ENCODE results near the gene P2RX6.

The P2RX6 gene

DNA sequence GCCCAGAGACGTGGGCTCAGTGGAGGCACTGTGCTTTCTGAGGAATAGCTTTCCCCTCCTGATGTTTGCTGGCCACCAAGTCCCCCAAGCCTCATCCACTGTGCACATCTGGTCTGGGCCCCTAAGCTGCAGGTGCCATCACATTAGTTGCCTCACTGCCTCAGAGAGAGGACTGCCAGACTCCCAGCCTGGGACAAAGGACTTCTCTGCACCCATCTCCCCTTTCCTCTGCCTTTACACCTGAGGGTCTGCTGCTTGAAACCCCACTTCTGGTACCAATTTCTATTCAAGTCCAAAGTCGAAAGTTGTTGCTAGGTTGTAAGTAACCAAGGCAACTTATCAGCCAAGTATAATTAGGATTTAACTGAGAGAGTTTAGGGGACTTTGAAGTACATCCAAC is 36.5 kb upstream of the P2RX6 start:
- TF ChIP-seq EZH2 (IDR thresholded peaks at IDR 0.05; ENCODE audit: borderline replicate concordance, low read depth, low read length, severe bottlenecking) (no peak), CTCF (IDR thresholded peaks at IDR 0.05; ENCODE audit: borderline replicate concordance, extremely low read depth, low read length, poor library complexity, severe bottlenecking) (no peak)
- Histone ChIP-seq H3K4me3 (ENCODE audit: low read depth in 1 of 2, low read length in 2 of 2) (no peak overlapping the region), H3K9me3 (ENCODE audit: insufficient read depth, low read length, severe bottlenecking) (peaks cover 5% of the 10 kb centered on the region), H4K20me1 (ENCODE audit: insufficient read depth, low read length) (no peaks in the 10 kb centered on the region; the same call in 1 of the 2 replicates), H3K36me3 (ENCODE audit: insufficient read depth, low read length) (peaks cover under 1% of the 10 kb centered on the region; the same call in 1 of the 2 replicates), H3K27me3 (ENCODE audit: insufficient read depth, low read length, poor library complexity) (no peaks in the 10 kb centered on the region), H2AFZ (ENCODE audit: low read depth, low read length) (no peak overlapping the region), H3K4me1 (ENCODE audit: insufficient read depth, low read length) (peaks cover 23% of the 10 kb centered on the region), H3K27ac (ENCODE audit: low read length) (no peak overlapping the region), H3K79me2 (ENCODE audit: insufficient read depth, low read length) (peaks cover 26% of the 10 kb centered on the region), H3K9ac (ENCODE audit: low read depth, low read length) (no peak overlapping the region), H3K4me2 (ENCODE audit: insufficient read depth, low read length) (no peak overlapping the region)
- DNase-seq = no peak
- ATAC-seq (ENCODE audit: insufficient read depth, low read depth) = no peak

GRCh38 chr22:20979243-20979809 is 35.6 kb upstream of the P2RX6 start:
- Histone ChIP-seq H2AFZ (ENCODE audit: low read depth, low read length) (no peak overlapping the region), H4K20me1 (ENCODE audit: insufficient read depth, low read length) (no peaks in the 10 kb centered on the region; the same call in 1 of the 2 replicates), H3K36me3 (ENCODE audit: insufficient read depth, low read length) (peaks cover 10% of the 10 kb centered on the region), H3K27me3 (ENCODE audit: insufficient read depth, low read length, poor library complexity) (no peaks in the 10 kb centered on the region), H3K27ac (ENCODE audit: low read length) (no peak overlapping the region), H3K4me1 (ENCODE audit: insufficient read depth, low read length) (peaks cover 30% of the 10 kb centered on the region), H3K9me3 (ENCODE audit: insufficient read depth, low read length, severe bottlenecking) (peaks cover 5% of the 10 kb centered on the region), H3K79me2 (ENCODE audit: insufficient read depth, low read length) (peaks cover 34% of the 10 kb centered on the region), H3K4me3 (ENCODE audit: low read depth in 1 of 2, low read length in 2 of 2) (no peak overlapping the region), H3K9ac (ENCODE audit: low read depth, low read length) (no peak overlapping the region), H3K4me2 (ENCODE audit: insufficient read depth, low read length) (no peak overlapping the region)
- TF ChIP-seq CTCF (IDR thresholded peaks at IDR 0.05; ENCODE audit: borderline replicate concordance, extremely low read depth, low read length, poor library complexity, severe bottlenecking) = no peak
- no peak for TF ChIP-seq EZH2 (IDR thresholded peaks at IDR 0.05; ENCODE audit: borderline replicate concordance, low read depth, low read length, severe bottlenecking)
- ATAC-seq (ENCODE audit: insufficient read depth, low read depth) = no peak
- no peak for DNase-seq

DNA sequence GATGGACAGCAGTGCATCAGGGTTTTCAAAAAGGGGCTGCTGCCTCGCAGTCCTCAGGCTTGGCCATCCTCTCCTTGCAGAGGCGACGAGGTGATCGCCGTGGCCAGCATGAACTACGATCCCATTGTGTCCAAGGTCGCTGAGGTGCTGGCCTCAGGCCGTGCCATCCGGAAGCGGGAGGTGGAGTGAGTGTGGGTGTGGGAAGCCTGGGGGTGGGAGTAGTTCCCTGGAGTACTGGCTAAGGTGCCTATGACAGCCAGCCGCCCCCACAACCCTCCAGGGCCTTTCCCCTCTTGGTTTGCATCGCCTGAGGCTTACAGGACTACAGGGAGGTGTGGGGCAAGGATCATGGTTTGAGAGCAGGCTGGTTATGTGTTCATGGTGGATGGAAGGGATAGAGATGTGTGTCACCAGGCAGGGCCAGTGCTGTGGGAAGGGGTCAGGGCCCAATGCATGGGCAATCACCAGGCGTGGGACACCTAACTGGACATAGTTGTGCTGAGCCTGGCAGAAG is 35.0 kb upstream of the P2RX6 start:
- no peak overlapping the region for H3K27ac ChIP-seq (ENCODE audit: low read length)
- H3K4me3 ChIP-seq (ENCODE audit: low read depth in 1 of 2, low read length in 2 of 2) = no peak overlapping the region
- H2AFZ ChIP-seq (ENCODE audit: low read depth, low read length) = no peak overlapping the region
- ATAC-seq (ENCODE audit: insufficient read depth, low read depth) (no peak), DNase-seq (no peak)
- H3K36me3 ChIP-seq (ENCODE audit: insufficient read depth, low read length) = peaks cover 14% of the 10 kb centered on the region
- TF ChIP-seq EZH2 (IDR thresholded peaks at IDR 0.05; ENCODE audit: borderline replicate concordance, low read depth, low read length, severe bottlenecking) = no peak
- no peaks in the 10 kb centered on the region; the same call in 1 of the 2 replicates for H4K20me1 ChIP-seq (ENCODE audit: insufficient read depth, low read length)
- H3K27me3 ChIP-seq (ENCODE audit: insufficient read depth, low read length, poor library complexity) = no peaks in the 10 kb centered on the region
- no peak overlapping the region for H3K4me2 ChIP-seq (ENCODE audit: insufficient read depth, low read length)
- peaks cover 30% of the 10 kb centered on the region for H3K4me1 ChIP-seq (ENCODE audit: insufficient read depth, low read length)
- H3K79me2 ChIP-seq (ENCODE audit: insufficient read depth, low read length) = peaks cover 34% of the 10 kb centered on the region
- peaks cover 5% of the 10 kb centered on the region for H3K9me3 ChIP-seq (ENCODE audit: insufficient read depth, low read length, severe bottlenecking)
- H3K9ac ChIP-seq (ENCODE audit: low read depth, low read length) = no peak overlapping the region

GRCh38 chr22:20980523-20980922 is 34.4 kb upstream of the P2RX6 start:
- peak overlapping the region; percentile 88; the same call in 1 of the 2 replicates for H3K9ac ChIP-seq (ENCODE audit: low read depth, low read length)
- peak overlapping the region; percentile 92 for H3K4me2 ChIP-seq (ENCODE audit: insufficient read depth, low read length)
- TF ChIP-seq CTCF (IDR thresholded peaks at IDR 0.05; ENCODE audit: borderline replicate concordance, extremely low read depth, low read length, poor library complexity, severe bottlenecking) (no peak), EZH2 (IDR thresholded peaks at IDR 0.05; ENCODE audit: borderline replicate concordance, low read depth, low read length, severe bottlenecking) (no peak)
- H3K36me3 ChIP-seq (ENCODE audit: insufficient read depth, low read length) = peaks cover 17% of the 10 kb centered on the region
- peak overlapping the region in 1 of 2 experiments; percentile 88; a peak in 1 of 4 replicates for H3K4me3 ChIP-seq (ENCODE audit: low read depth in 1 of 2, low read length in 2 of 2)
- H3K79me2 ChIP-seq (ENCODE audit: insufficient read depth, low read length) = peaks cover 34% of the 10 kb centered on the region
- no peaks in the 10 kb centered on the region; the same call in 1 of the 2 replicates for H4K20me1 ChIP-seq (ENCODE audit: insufficient read depth, low read length)
- no peaks in the 10 kb centered on the region for H3K27me3 ChIP-seq (ENCODE audit: insufficient read depth, low read length, poor library complexity)
- H3K9me3 ChIP-seq (ENCODE audit: insufficient read depth, low read length, severe bottlenecking) = peaks cover 5% of the 10 kb centered on the region
- H3K4me1 ChIP-seq (ENCODE audit: insufficient read depth, low read length) = peaks cover 30% of the 10 kb centered on the region
- no peak overlapping the region for H2AFZ ChIP-seq (ENCODE audit: low read depth, low read length)
- DNase-seq (no peak), ATAC-seq (ENCODE audit: insufficient read depth, low read depth) (no peak)
- H3K27ac ChIP-seq (ENCODE audit: low read length) = peak overlapping the region; percentile 94; the same call in 1 of the 2 replicates

Measured in DND-41 (cell line).